Spleen (tissue), 11 donors: Measurements from ENCODE around the gene RASA3. TPM values are rescaled to one million over a fixed set of nuclear protein-coding genes. Genes with fewer than 3 reads are reported as not detected.

Source experiments
- DNase-seq: peaks from one replicate; pipeline ENCODE4 v3.0.0-alpha.2; 2020
- H3K27ac ChIP-seq, 8 donors: fragments of 200-600 bp; sonication (generic) in 7 of 8; 1 replicate in 4 of 8; 2 replicates in 4 of 8; pipeline versions ENCODE4 v1.5.0 to v1.8.0; 2016 to 2021; ENCODE audit warnings: inconsistent platforms in 4 of 8, mild to moderate bottlenecking in 4 of 8, moderate library complexity in 1 of 8
- H3K27me3 ChIP-seq, 7 donors: fragments of 200-600 bp; sonication (generic) in 6 of 7; replicated peaks in 1 of 7; 1 replicate in 4 of 7; 2 replicates in 3 of 7; pipeline versions ENCODE4 v1.5.0 to v1.8.0; 2016 to 2021; ENCODE audit warnings: inconsistent platforms in 3 of 7, mild to moderate bottlenecking in 1 of 7
- H3K36me3 ChIP-seq, 6 donors: fragments of 200-600 bp; sonication (generic) in 5 of 6; 1 replicate in 4 of 6; 2 replicates in 2 of 6; pipeline versions ENCODE4 v1.5.0 to v1.8.0; 2016 to 2021; ENCODE audit warnings: inconsistent platforms in 2 of 6
- H3K4me1 ChIP-seq, 6 donors: fragments of 200-600 bp; sonication (generic) in 5 of 6; 1 replicate in 3 of 6; 2 replicates in 3 of 6; pipeline versions ENCODE4 v1.5.0 to v1.8.0; 2016 to 2021; ENCODE audit warnings: inconsistent platforms in 3 of 6
- H3K4me3 ChIP-seq, 8 donors: fragments of 200-600 bp; sonication (generic) in 7 of 8; 1 replicate in 4 of 8; 2 replicates in 4 of 8; pipeline versions ENCODE4 v1.5.0 to v1.8.0; 2016 to 2021; ENCODE audit warnings: inconsistent platforms in 4 of 8, mild to moderate bottlenecking in 4 of 8, moderate library complexity in 2 of 8
- H3K9me3 ChIP-seq, 8 donors: fragments of 200-600 bp; sonication (generic) in 7 of 8; 1 replicate in 4 of 8; 2 replicates in 4 of 8; pipeline versions ENCODE4 v1.5.0 to v1.8.0; 2016 to 2021; ENCODE audit warnings: inconsistent platforms in 4 of 8
- POLR2A ChIP-seq, 3 donors: fragments of 450-650 bp; IDR thresholded peaks; one replicate each; pipeline ENCODE4 v1.5.1; 2017; ENCODE audit warnings: antibody characterized with exemption in 3 of 3, mild to moderate bottlenecking in 1 of 3
- POLR2AphosphoS5 ChIP-seq, 3 donors: sonication (generic); formaldehyde crosslinking; IDR thresholded peaks; one replicate each; pipeline ENCODE4 v1.5.1; 2017; ENCODE audit warnings: antibody characterized with exemption in 3 of 3
- WGBS, 5 donors: extraction: QIAGEN DNeasy Blood & Tissue Kit in 3 of 5; methylation state at CpG; one replicate each; pipeline versions ENCODE4 v1.1.5 to v1.1.7; 2013 to 2018; 5-methylcytosine and 5-hydroxymethylcytosine counted together
- intact Hi-C: fragments of 100-400 bp; cut with DNase I; formaldehyde crosslinking; loops from one replicate; pipeline ENCODE4 v1.15.0; 2023; ENCODE audit warnings: low total_unique reads
- polyA plus RNA-seq, 3 donors: library from polyadenylated mRNA; stranded (reverse); fragments of 200-250 nt; gene quantifications; one replicate each; pipeline ENCODE4 v1.2.1, GENCODE V29; 2013
- total RNA-seq, 7 donors: library from RNA; depleted of rRNA in 3 of 7; stranded (reverse); fragments of >200 nt in 3 of 7; fragmentation: NEBNext Ultra II Directional in 4 of 7; extraction: Animal tissue kit (Norgen Biotek cat#: 25700) in 4 of 7; gene quantifications; one replicate each; pipeline versions ENCODE4 v1.1.0 to v1.2.1, GENCODE V29; 2016 to 2021
- TF ChIP-seq, protein P1 (sequence below), 11 experiments: fragments of 200-600 bp in 7 of 11; fragments of 450-650 bp in 4 of 11; sonication (generic) in 4 of 11; IDR thresholded peaks in 8 of 11; conservative IDR thresholded peaks in 3 of 11; 1 replicate in 7 of 11; 2 replicates in 4 of 11; pipeline versions ENCODE4 v1.4.0 to v1.8.0; 2016 to 2021; ENCODE audit warnings: antibody characterized with exemption in 11 of 11, inconsistent platforms in 4 of 11, mild to moderate bottlenecking in 1 of 11
- donor health status: healthy with polysubstance abuse.
- donor health status: DM: no; HTN: no; CAD: no; lungs with moderate emphysema.
- donor health status: DM: no; HTN: no; CAD: no.
- donor health status: Bipolar disorder and iron deficiency.
- donor health status: healthy.
- donor health status: DM: no; HTN: no; CAD: no.
- donor health status: DM: yes; HTN: yes; CAD: no.

RASA3 gene
- total and polyA plus RNA-seq, 10 donors = 11.7 to 52.8 (median 47.7) TPM

DNA sequence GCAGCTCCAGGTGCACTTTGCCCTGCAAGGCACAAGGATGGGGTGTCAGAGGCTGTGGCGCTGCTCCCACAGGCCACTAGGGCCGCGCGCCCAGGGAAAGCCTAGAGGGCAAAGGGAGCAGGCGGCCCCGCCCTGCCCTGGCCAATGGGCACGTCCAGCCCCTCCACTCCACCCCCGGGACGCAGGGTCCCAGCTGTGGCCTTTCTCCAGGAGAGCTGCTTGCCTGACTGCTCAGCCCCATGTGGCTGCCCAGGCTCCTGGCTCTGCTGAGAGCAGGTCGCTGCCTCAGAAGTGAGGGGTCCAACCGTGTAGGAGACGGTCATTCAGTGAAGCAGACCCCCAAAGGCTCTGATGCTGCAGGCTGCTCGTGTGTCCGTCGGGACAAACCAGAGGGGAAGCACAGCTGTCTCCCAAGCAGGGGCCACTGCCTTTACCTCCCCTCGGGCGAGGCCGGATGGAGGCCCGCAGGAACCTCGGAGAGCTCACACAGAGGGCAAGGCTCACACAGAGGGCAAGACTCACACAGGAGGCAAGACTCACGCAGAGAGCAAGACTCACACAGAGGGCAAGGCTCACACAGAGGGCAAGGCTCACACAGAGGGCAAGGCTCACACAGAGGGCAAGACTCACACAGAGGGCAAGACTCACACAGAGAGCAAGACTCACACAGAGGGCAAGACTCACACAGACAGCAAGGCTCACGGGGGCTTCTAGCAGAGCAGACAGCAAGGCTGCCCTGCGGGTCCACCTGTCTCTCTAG, 102.4 kb downstream of the RASA3 start:
- intact Hi-C loops = no loop called here
- DNase-seq = no peak
- Histone ChIP-seq H3K27me3 (no peaks in the 10 kb centered on the region), H3K9me3 (no peaks in the 10 kb centered on the region), H3K4me3 (no peak overlapping the region), H3K36me3 (peaks cover 0 to 63% (median 17%) of the 10 kb centered on the region in 6 donors), H3K4me1 (peaks cover 20 to 59% (median 44%) of the 10 kb centered on the region in 6 donors), H3K27ac (no peak overlapping the region)
- WGBS, 5 donors = 82 to 93% (median 89%) methylated on average over 19 to 23 of the region's 23 CpGs
- TF ChIP-seq POLR2A (IDR thresholded peaks at IDR 0.05) = no peak
- TF ChIP-seq, protein P1, sequence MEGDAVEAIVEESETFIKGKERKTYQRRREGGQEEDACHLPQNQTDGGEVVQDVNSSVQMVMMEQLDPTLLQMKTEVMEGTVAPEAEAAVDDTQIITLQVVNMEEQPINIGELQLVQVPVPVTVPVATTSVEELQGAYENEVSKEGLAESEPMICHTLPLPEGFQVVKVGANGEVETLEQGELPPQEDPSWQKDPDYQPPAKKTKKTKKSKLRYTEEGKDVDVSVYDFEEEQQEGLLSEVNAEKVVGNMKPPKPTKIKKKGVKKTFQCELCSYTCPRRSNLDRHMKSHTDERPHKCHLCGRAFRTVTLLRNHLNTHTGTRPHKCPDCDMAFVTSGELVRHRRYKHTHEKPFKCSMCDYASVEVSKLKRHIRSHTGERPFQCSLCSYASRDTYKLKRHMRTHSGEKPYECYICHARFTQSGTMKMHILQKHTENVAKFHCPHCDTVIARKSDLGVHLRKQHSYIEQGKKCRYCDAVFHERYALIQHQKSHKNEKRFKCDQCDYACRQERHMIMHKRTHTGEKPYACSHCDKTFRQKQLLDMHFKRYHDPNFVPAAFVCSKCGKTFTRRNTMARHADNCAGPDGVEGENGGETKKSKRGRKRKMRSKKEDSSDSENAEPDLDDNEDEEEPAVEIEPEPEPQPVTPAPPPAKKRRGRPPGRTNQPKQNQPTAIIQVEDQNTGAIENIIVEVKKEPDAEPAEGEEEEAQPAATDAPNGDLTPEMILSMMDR (IDR thresholded peaks at IDR 0.05 in 8 of 11, conservative IDR thresholded peaks at IDR 0.05 in 3 of 11) = no peak
- peak in 1 of 3 donors; percentile 24 for TF ChIP-seq POLR2AphosphoS5 (IDR thresholded peaks at IDR 0.05)

DNA sequence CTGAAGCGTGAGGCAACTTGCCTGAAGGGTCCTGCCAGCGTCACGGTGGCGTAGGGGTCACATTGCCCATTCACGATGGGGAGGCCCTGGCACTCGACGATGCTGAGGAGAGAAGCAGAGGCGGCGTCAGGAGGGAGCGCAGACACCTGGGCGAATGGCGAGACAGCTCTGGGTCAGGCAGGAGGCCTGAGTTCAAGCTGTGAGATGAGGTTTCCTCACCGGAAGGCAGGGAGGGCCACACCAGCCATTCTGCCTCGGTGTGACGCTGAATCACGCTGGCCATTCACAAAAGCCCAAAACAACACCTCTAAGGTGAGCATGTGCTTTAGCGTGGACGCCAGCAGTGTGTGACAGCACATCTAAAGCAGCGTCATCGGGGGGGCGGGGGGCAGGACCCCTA, 104.6 kb downstream of the RASA3 start:
- TF ChIP-seq, protein P1 (IDR thresholded peaks at IDR 0.05 in 8 of 11, conservative IDR thresholded peaks at IDR 0.05 in 3 of 11) = no peak
- TF ChIP-seq POLR2AphosphoS5 (IDR thresholded peaks at IDR 0.05) = peak in 2 of 3 donors; percentile 18 to 24
- H3K4me1 ChIP-seq = peaks cover 23 to 64% (median 46%) of the 10 kb centered on the region in 6 donors
- 88 to 93% (median 92%) methylated on average over 18 to 21 of the region's 21 CpGs for WGBS, 5 donors
- H3K4me3 ChIP-seq = no peak overlapping the region
- peak overlapping the region in 6 of 8 donors; percentile 26 to 75 (median 48) for H3K27ac ChIP-seq
- intact Hi-C loops = no loop called here
- H3K36me3 ChIP-seq = peaks cover 0 to 73% (median 20%) of the 10 kb centered on the region in 6 donors
- no peaks in the 10 kb centered on the region for H3K9me3 ChIP-seq
- DNase-seq = no peak
- no peaks in the 10 kb centered on the region for H3K27me3 ChIP-seq

DNA sequence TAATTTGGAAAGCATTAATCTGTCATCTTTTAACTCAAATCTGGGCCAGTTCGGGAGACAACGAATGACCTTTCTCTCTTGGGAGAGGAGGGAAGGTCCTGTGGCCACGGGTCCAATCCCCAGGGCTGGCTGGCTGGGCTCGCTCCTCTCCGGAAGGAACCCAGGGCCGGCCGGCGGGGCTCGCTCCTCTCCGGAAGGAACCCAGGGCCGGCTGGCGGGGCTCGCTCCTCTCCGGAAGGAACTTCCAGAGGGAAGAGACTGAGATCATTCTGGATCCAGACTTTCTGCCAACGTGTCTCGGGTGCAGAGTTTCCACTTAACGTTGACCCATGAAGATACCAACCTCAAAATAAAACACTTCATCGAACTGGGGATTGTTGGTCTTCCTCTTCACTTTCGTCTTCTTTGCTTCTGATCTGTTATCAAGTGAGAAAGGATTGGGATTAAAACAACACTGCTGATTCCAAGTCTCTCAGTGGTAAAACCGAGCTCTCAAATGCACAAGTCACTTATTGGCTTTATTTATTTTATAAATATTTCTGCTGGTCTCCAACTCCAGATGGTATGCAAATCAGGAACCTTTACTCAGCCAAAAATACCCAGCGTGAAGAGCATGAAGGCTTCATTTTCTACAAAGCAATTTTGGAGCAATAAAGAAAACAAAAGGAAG, 105.2 kb downstream of the RASA3 start:
- TF ChIP-seq POLR2AphosphoS5 (IDR thresholded peaks at IDR 0.05) (peak in 1 of 3 donors; percentile 36), POLR2A (IDR thresholded peaks at IDR 0.05) (no peak)
- WGBS, 5 donors = 55 to 78% (median 76%) methylated on average over 21 of the region's 21 CpGs
- Histone ChIP-seq H3K36me3 (peaks cover 0 to 79% (median 25%) of the 10 kb centered on the region in 6 donors), H3K9me3 (no peaks in the 10 kb centered on the region), H3K27ac (peak overlapping the region in 7 of 8 donors; percentile 16 to 75 (median 59)), H3K27me3 (no peaks in the 10 kb centered on the region), H3K4me3 (no peak overlapping the region), H3K4me1 (peaks cover 23 to 68% (median 46%) of the 10 kb centered on the region in 6 donors)
- intact Hi-C loops = no loop called here
- DNase-seq = no peak

DNA sequence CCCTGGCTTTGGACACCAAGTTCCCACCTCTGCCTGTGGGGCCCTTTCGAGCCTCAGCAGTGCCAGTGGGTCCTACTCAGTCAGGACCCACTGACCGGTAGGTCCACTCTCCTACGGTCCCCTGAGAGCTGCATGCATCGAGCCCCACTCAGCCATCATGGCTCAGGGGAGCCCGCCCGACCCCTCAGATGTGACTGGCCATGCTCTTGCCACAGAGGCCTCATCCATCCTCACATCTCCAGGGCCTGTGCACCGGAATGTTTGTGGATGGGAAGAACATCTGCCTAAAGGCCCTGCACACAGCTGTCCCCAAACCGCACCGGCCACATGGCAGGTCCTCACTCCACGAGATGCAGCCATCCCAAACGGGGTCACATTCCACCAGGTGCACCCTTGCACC, 105.9 kb downstream of the RASA3 start:
- TF ChIP-seq POLR2AphosphoS5 (IDR thresholded peaks at IDR 0.05) (no peak), POLR2A (IDR thresholded peaks at IDR 0.05) (no peak)
- TF ChIP-seq, protein P1 (IDR thresholded peaks at IDR 0.05 in 8 of 11, conservative IDR thresholded peaks at IDR 0.05 in 3 of 11) = no peak
- Histone ChIP-seq H3K4me3 (no peak overlapping the region), H3K4me1 (peaks cover 23 to 62% (median 43%) of the 10 kb centered on the region in 6 donors), H3K9me3 (no peaks in the 10 kb centered on the region), H3K27ac (peak overlapping the region in 7 of 8 donors; percentile 2 to 75 (median 59)), H3K27me3 (no peaks in the 10 kb centered on the region), H3K36me3 (peaks cover 0 to 82% (median 32%) of the 10 kb centered on the region in 6 donors)
- WGBS, 5 donors = 91 to 97% (median 95%) methylated on average over 9 to 11 of the region's 11 CpGs
- no peak for DNase-seq
- intact Hi-C loops = no loop called here
